Measurements from ENCODE around the gene PHLDB3.
A peak's percentile ranks its signal among the peaks of the same experiment; 100 is the strongest.
"Not testable (repeated sequence)": the region's sequence is repeated elsewhere in the genome, so short reads cannot be mapped to it uniquely, and the experiment has no call there.

The PHLDB3 gene

GRCh38 chr19:43504426-43505185 lies at the start of gene PHLDB3:
Gene PHLDB3 (minus strand): TSS chr19:43504746. CDS start chr19:43504118, 628 bp downstream.
- no peak for DNase-seq

- DNase-seq = no peak
Observed at GRCh38 chr19:43553656-43554055, 49.1 kb upstream of the PHLDB3 start.

- no peak for DNase-seq
Observed at GRCh38 chr19:43552616-43553015, 48.1 kb upstream of the PHLDB3 start.

GRCh38 chr19:43552198-43552450 lies 47.6 kb upstream of the PHLDB3 start:
- no peak for DNase-seq

- no peak for DNase-seq
Observed at GRCh38 chr19:43551399-43552197, 47.1 kb upstream of the PHLDB3 start.

DNA sequence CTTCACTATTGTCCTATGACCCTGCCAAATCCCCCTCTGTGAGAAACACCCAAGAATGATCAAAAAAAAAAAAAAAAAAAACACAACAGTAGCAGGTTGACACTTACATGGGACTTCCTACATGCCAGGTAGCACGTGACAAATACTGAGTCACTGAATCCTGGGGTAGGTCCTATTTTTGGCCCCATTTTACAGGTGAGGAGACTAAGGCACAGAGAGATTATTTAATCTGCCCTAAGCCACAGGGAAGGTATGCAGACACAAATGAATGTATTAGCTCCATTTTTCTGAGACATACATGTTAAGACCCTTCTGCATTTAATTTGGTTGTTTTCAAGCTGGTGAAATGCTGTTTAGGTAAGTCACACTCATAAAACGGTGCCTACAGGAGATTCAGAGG lies 44.2 kb upstream of the PHLDB3 start:
- DNase-seq = no peak

DNA sequence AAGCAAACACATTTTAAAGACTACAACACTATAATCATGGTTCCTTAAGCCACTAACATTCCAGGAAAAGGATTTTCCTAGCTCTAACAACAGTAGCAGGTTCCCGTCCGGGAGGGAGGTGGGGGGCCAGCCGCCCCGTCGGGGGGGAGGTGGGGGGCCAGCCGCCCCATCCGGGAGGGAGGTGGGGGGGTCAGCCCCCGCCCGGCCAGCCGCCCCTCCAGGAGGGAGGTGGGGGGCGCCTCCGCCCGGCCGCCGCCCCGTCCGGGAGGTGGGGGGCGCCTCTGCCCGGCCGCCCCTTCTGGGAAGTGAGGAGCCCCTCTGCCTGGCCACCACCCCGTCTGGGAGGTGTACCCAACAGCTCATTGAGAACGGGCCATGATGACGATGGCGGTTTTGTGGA lies 43.4 kb upstream of the PHLDB3 start:
- DNase-seq = not testable (repeated sequence)

DNA sequence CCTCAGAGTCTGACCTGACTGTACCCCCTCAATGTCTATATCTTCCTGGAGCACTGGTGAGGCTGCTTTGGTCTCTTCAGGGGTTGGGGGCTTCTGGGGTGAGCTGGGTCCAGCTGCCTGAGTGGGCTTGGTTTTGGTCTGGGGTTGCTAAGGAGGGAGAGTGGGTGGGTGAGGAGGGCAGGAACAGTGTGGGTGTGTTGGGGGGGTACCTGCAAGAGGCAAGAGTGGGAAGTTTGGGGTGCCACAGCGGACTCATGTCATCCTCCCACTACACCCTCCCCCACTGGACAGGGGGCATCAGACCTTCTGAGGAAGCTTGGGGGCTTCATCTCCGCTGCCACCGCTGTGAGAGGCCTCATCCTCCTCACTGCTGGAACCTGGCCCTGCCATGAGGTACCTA lies 42.0 kb upstream of the PHLDB3 start:
- DNase-seq = no peak

GRCh38 chr19:43545981-43546380 lies 41.4 kb upstream of the PHLDB3 start:
- no peak for DNase-seq

- DNase-seq = no peak
Observed at GRCh38 chr19:43545276-43545675, 40.7 kb upstream of the PHLDB3 start.

- no peak for DNase-seq
Observed at GRCh38 chr19:43544077-43544476, 39.5 kb upstream of the PHLDB3 start.

DNA sequence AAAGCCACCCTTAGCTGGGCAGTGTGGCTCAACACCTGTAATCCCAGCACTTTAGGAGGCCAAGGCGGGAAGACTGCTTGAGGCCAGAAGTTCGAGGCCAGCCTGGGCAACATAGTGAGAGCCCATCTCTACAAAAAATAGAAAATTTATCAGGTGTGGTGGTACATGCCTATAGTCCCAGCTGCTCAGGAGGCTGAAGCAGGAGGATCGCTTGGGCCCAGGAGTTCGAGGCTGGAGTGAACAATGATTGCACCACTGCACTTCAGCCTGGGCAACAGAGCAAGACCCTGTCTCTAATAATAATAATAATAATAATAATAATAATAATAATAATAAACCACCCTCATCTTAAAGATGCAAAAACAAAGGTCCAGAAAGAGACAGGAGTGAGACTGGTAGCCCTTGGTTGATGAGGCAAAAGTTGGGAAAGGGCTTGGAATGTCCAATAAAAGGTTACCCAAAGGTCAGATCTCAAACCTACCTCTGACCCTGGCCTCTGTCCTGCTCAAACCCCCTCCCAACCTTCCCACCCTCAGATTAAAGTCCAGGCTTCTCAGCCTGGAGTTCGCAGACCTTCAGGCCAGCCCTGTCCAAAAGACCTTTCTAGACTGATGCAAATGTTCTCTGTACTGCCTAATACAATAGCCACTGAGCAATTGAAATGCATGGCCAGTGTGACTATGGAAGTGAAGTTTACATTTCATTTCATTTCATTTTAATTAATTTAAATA lies 37.5 kb upstream of the PHLDB3 start:
- DNase-seq = no peak

DNA sequence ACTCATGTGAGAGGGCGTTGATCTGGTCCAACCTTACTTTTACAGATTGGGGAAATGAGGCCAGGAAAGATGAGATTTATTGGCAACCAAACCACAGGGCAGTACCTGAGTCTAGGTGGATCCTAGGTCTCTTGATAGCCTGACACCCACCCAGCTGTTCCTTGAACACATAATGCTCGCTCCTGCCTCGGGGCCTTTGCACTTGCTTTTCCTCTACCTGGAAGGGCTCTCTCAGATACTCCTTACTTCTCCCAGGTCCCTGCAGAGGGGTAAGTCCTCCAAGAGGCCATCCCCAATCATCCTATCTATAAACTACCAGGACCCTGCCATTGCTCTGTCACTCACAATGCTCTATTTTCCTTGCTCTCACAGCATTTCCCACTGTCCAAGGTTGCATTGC lies 35.8 kb upstream of the PHLDB3 start:
- no peak for DNase-seq

- no peak for DNase-seq
Observed at GRCh38 chr19:43538922-43539321, 34.4 kb upstream of the PHLDB3 start.

DNA sequence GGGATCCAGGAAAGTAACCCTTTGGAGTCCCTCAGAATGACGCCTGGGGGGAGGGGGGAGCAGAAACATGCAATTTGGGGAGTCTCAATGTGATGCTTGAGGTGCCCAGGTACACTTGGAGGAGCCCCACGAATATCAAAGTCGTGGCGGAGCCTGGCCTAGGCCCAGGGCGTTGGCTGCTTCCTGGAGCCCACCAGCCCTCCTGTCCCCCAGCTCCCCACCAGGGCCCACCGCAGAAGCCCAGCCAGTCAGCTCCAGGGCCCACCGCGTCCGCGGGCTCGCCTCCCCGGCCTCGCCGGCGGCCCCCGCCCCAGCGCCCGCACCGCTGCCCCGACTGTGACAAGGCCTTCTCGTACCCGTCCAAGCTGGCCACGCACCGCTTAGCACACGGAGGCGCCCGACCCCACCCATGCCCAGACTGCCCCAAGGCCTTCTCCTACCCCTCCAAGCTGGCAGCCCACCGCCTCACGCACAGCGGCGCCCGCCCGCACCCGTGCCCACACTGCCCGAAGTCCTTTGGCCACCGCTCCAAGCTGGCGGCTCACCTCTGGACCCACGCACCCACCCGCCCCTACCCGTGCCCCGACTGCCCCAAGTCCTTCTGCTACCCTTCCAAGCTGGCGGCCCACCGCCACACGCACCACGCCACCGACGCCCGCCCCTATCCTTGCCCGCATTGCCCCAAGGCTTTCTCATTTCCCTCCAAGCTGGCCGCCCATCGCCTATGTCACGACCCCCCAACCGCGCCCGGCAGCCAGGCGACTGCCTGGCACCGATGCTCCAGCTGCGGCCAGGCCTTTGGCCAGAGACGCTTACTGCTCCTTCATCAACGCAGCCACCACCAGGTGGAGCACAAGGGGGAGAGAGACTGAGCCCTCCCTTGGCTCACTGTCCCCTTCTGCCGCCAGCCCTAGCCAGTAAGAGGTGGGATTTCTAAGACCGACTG lies 30.5 kb upstream of the PHLDB3 start:
- peak; percentile 83 for DNase-seq

DNA sequence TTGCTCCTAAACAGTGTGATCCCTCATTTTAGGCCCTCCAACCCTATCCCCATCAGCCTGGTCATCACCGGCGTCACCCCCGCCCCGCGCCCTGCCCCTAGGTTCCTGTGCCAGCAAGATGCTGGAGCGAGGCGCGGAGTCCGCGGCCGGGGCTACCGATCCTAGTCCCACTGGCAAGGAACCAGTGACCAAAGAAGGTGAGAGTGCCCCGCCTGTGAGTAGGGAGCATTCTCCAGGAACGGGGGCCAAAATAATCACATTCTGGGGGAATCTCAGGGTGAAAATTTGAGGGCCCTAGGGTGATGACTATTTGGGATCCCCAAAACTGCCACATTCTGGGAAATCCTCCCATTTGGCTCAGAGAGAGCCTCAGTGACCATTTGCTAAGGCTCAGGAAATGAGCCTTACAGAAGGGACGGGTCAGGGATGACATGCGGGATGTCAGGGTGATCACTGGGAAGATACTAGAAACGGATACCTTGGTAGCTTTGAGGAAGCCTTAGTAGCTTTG lies 29.8 kb upstream of the PHLDB3 start:
- DNase-seq = no peak

DNA sequence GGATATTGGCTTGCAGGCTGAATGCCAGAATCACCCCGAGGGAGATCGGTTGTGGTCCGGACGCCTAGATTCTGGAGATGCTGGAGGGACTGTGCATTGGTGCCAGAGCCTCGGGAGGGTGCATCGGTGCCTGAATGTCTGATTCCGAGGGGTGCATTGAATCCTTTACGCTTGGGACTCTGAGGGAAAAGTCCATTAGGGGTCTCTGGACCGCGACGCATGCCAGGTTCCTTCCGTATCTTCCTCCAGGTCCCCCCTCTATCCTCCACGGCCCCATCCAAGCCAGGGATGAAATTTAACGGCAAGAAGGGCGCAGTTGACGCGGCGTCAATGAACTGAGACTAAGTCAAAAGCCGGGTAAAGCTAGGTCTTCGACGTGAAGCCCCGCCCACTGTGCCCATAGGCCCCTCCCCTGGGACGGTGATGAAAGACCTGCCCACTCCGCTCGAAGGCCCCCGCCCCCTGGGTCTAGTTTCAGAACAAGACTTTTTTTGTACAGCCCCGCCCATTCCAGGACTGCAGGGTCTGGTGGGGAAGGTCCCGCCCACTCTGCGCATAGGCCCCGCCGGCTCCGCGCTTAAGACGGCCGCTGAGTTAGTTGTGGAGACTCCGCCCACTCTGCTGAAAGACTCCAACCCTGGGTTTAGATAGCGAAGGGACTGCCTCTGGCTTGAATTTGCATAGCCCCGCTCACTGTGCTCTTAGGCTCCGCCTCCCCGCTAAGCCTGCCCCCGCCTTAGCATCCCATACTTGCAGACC lies 29.2 kb upstream of the PHLDB3 start:
- peak; percentile 95 for DNase-seq

DNA sequence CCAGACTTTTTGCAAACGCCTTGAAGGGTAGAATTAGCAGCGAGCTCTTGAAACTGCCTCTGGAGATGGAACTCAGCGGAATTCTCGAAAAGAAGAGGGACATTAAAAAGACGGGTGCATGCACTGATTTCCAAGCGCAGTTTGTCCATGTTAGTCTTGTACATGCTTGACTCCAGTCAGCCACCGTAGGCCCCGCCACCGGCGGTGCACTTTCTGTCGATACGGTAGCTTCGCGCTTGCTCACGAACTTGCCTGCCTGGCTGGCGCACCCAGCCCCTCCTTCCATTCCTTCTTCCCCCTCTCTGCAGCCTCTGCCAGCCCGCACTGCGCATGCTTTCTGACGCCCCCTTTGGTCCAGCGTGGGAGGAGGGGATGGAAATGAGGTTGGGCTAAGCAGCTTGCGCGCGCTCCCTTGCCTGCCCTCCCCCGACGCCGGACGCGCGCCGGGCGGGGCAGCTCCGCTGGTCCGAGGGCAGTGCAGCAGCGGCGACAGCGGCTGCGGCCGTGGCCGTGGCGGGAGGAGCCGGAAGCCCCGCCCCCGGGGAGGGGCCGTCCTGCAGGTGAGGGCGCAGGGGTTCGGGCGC lies 28.5 kb upstream of the PHLDB3 start, which contains the start of gene ZNF575:
Gene ZNF575, plus strand, starts transcription at position 227 of the 584 bp plus-strand sequence. CDS start 1,235 bp downstream, outside the sequence.
- DNase-seq = peak; percentile 96

- no peak for DNase-seq
Observed at GRCh38 chr19:43532571-43532961, 28.0 kb upstream of the PHLDB3 start.

GRCh38 chr19:43527860-43528622 lies 23.5 kb upstream of the PHLDB3 start:
- DNase-seq = no peak

All from retina (tissue), 1 donor.